ENCODE measurements around the gene PIP5K1C.

The PIP5K1C gene, protein sequence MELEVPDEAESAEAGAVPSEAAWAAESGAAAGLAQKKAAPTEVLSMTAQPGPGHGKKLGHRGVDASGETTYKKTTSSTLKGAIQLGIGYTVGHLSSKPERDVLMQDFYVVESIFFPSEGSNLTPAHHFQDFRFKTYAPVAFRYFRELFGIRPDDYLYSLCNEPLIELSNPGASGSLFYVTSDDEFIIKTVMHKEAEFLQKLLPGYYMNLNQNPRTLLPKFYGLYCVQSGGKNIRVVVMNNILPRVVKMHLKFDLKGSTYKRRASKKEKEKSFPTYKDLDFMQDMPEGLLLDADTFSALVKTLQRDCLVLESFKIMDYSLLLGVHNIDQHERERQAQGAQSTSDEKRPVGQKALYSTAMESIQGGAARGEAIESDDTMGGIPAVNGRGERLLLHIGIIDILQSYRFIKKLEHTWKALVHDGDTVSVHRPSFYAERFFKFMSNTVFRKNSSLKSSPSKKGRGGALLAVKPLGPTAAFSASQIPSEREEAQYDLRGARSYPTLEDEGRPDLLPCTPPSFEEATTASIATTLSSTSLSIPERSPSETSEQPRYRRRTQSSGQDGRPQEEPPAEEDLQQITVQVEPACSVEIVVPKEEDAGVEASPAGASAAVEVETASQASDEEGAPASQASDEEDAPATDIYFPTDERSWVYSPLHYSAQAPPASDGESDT

DNA sequence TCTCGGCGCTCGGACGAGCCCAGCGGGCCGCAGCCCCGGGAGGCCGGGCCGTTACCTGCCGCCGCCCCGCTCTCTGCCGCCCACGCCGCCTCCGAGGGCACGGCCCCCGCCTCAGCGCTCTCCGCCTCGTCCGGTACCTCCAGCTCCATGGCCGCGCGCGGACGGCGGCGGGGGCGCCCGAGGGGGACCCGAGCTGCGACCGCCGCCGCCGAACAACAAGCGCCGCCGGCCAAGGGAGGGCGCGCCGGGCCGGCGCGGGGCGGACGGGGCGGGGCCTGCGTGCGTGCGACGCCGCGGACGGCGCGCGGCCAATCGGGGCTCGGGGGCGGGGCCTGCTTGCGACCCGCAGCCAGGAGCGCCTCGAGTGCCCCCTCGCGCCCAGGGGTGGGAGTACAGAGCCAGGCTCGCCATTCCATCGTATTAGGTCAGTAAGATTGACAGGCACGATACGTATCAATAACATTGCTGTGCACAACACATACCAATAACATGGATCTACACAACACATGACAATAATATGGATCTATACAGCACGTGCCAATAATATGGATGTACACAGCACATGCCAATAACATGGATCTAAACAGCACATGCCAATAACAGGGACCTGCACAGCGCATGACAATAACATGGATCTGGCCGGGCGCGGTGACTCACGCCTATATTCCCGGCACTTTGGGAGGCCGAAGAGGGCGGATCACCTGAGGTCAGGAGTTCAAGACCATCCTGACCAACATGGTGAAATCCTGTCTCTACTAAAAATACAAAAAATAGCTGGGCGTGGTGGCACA, at the start of gene PIP5K1C:
Gene PIP5K1C (minus strand): TSS at position 227 of the 791 bp plus-strand sequence. CDS start 78 bp downstream, at position 149.
- peak; percentile 95 to 96 for DNase-seq

DNA sequence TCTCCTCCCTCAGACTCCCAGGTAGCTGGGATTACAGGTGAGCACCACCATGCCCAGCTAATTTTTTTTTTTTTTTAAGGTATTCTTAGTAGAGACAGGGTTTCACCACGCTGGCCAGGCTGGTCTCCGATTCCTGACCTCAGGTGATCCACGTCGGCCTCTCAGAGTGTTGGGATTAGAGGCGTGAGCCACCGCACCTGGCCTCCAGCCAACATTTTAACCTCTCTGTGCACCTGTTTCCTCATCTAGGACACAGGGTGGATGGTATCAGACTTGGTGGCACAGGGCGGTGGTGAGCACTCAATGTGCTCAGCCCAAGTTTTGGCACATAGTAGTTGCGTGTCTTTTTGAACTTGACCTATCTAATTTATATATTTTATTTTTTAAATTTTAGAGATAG, 48.7 kb upstream of the PIP5K1C start:
- no peak for DNase-seq

DNA sequence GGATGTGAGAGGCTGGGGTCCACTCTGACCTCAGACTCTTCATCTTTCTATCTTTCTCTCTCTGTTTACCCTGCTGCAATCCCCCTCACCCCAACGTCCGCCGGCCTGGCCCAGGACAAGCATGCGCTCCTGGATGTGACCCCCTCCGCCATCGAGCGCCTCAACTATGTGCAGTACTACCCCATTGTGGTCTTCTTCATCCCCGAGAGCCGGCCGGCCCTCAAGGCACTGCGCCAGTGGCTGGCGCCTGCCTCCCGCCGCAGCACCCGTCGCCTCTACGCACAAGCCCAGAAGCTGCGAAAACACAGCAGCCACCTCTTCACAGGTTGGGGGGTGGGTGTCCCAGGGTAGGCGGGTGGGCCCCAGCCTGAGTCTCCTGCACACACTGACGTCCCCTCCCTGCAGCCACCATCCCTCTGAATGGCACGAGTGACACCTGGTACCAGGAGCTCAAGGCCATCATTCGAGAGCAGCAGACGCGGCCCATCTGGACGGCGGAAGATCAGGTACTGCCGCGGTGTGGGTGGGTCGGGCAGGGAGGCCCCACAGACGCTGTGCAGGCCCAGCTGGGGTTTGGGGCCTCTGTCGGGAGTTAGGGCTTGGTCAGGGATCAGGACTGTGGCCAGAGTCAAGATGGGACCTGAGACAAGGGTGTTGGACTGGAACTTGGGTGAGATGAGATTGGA, 46.2 kb upstream of the PIP5K1C start:
- DNase-seq, result no peak

GRCh38 chr19:3745363-3746045, 45.2 kb upstream of the PIP5K1C start:
- DNase-seq, result no peak

DNA sequence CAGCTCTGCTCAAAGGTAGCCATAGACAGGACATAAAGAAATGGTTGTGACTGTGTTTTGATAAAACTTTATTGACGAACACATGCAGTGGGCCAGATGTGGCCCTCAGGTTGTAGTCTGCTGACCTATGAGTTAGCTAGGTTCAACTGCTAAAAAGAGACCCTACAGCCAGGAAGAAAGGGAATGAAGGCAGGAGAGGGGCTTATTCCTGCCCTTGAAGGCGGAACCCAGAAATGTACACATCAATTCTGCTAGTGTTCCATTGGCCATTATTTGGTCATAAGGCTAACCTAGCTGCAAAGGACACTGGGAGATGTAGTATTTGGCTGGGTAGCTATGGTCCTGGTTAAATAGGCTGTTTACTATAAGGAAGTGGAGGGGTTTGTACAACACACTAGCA, 43.2 kb upstream of the PIP5K1C start:
- no peak for DNase-seq

GRCh38 chr19:3740431-3740830, 40.2 kb upstream of the PIP5K1C start:
- no peak for DNase-seq

DNA sequence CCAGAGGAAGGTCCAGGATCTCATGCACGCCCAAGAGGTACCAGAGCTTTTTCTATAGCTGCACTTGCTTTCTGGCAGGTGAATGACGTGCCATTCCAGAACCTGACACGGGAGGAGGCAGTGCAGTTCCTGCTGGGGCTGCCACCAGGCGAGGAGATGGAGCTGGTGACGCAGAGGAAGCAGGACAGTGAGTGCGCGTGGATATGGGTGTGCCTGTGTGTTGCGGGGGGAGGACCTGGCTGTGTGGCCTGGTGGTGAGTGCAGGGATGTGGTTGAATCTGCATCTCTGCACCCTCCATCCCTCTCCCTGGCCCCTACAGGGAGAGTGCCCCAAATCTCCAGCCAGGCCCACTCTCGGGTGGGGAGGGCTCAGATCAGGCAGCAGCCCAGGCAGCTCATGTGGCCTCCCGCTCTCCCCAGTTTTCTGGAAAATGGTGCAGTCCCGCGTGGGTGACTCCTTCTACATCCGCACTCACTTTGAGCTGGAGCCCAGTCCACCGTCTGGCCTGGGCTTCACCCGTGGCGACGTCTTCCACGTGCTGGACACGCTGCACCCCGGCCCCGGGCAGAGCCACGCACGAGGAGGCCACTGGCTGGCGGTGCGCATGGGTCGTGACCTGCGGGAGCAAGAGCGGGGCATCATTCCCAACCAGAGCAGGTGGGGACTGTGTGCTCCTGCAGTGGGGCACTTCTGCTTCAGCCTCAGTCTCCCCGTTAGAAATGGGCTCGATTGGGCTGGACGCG, 38.4 kb upstream of the PIP5K1C start:
- DNase-seq, result no peak

DNA sequence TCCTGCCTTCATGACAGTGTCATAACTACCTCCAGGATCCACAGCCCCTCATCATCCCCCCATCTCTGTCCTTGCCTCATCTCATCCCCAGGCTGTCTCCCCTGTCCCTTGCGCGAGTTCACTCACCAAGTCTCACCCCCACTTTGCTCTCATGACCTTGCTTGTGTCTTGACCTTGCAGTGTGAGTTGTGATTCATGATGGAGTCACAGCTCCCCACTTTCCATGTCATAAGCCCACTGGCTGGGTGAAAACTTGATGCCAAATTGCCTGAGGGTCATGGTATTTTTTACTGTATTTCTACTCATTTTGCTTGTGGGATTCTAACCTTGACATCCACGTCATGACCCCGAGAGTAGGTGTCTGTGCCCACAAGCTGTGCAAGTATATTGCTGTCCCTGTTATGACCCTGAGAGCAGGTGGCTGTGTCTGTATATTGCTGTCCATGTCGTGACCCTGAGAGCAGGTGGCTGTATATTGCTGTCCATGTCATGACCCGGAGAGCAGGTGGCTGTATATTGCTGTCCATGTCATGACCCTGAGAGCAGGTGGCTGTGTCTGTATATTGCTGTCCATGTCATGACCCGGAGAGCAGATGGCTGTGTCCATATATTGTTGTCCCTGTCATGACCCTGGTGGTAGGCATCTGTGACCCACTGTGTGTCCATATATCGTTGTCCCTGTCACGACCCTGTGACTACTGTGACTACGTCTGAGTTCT, 37.4 kb upstream of the PIP5K1C start:
- DNase-seq, result no peak

DNA sequence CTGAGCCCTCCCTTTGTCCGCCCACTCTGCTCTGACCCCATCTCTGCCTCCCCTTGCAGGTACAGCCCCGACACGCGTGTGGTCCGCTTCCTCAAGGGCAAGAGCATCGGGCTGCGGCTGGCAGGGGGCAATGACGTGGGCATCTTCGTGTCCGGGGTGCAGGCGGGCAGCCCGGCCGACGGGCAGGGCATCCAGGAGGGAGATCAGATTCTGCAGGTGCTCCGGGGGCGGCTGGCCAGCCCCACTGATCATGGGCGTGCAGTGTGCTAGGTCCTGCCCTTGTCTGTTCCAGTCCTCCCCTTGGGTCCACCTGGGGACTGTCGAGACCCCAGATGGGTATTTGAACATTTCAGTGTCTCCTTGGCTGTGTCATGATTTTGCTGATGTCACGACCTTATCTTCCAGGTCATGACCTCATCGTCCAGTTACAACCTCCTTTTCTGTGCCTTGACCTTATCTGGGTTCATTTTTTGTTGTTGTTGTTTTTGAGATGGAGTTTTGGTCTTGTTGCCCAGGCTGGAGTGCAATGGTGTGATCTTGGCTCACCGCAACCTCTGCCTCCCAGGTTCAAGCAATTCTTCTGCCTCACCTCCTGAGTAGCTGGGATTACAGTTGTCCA, 35.9 kb upstream of the PIP5K1C start:
- DNase-seq, result no peak

- DNase-seq, result no peak
These were observed 34.0 kb upstream of the PIP5K1C start for GRCh38 chr19:3734310-3734600.

DNA sequence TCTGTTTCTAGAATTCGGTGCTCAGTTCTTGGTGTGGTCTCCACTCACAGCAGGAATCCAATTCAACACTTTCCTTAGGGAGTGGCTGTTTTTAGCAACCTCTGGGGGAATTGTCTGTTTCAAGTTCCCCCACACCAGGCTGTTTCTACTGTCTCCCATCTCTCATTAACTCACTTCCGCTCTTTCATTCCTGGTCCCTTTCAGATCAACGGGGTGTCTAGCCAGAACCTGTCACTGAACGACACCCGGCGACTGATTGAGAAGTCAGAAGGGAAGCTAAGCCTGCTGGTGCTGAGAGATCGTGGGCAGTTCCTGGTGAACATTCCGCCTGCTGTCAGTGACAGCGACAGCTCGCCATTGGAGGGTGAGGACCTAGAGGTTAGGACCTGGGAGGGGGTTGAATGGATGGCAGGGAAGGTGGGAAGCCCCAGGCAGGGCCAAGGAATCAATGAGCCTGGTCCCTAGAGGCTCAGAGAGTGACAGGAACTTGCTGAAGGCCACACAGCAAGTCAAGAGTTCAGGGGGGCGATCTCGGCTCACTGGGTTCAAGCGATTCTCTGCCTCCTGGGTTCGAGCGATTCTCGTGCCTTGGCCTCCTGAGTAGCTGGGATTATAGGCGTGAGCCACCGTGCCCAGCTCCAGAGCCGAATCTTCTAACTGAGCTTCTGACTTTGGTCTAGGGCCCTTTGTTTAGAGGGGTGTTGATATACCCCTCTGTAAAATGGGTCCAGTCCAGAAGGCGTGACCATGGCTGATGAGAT, 33.5 kb upstream of the PIP5K1C start:
- DNase-seq, result no peak

DNA sequence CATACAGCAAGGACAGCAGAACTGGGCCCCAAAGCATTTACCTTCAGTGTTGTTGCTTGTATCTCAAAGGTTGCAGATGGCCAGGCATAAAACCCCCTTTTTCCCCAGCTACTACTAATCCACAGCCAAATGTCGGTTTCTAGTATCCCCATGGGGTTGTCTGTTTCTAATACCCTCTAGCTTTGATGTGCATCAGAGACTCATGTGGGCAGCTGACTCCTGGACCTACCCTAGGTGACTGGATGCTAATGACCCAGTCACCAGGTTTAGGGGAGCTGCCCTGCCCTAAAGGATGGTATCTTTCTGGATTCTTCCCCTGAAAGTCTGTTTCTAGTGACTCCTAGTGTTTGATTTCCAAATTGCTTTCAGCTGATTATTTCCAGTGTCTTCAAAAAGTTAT, 31.8 kb upstream of the PIP5K1C start:
- no peak for DNase-seq

GRCh38 chr19:3730457-3730958, 30.2 kb upstream of the PIP5K1C start:
- no peak for DNase-seq

GRCh38 chr19:3725640-3726310, 25.5 kb upstream of the PIP5K1C start:
- no peak for DNase-seq

DNA sequence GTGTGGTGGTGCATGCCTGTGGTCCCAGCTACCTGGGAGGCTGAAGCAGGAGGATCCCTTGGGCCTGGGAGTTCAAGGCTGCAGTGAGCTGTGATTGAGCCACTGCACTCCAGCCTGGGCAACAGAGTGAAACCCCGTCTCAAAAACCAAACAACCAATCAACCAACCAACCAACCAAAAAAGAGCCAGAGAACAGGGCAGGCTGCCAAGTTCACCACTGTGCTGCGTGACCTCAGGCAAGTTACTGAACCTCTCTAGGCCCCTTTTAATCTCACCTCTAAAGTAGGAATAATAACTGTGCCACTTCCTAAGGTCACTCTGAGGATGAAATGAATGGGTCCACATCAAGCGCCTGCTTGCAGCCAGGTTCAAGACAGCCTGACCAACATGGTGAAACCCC, 24.9 kb upstream of the PIP5K1C start:
- no peak for DNase-seq

DNA sequence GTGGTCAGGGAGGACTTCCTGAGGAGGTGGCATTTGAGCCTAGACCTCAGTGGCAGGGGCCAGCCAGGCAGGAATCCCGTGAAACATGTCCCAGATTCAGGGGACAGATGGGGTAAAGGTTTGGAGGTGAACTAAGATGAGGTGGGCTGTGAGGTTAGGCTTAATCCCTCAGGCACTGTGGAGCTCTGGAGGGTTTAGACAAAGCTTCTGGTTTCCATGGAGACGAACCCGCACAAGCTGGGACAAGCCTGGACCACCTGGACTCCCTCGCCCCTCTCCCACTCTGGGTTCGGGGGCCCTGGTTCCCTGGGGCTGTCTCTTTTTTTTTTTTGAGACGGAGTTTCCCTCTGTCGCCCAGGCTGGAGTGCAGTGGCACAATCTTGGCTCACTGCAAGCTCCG, 23.6 kb upstream of the PIP5K1C start:
- DNase-seq, result no peak

DNA sequence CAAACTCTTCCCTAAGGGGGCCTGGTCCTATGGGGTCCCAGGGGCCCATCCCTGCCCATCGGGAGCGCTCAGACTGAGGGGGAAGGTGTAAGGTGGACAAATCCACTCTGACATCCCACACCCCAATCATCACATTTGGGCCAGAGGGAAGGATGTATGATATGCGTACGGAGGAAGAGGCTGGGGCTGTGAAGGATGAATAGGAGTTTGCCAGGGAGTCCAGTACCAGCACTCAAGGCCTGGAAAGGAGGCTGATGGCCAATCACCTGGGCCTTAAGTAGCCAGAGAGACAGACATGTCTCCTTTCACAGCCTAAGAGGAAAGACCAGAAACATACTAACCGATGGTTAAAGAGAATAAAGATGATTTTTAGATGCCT, 22.8 kb upstream of the PIP5K1C start:
- no peak for DNase-seq

DNA sequence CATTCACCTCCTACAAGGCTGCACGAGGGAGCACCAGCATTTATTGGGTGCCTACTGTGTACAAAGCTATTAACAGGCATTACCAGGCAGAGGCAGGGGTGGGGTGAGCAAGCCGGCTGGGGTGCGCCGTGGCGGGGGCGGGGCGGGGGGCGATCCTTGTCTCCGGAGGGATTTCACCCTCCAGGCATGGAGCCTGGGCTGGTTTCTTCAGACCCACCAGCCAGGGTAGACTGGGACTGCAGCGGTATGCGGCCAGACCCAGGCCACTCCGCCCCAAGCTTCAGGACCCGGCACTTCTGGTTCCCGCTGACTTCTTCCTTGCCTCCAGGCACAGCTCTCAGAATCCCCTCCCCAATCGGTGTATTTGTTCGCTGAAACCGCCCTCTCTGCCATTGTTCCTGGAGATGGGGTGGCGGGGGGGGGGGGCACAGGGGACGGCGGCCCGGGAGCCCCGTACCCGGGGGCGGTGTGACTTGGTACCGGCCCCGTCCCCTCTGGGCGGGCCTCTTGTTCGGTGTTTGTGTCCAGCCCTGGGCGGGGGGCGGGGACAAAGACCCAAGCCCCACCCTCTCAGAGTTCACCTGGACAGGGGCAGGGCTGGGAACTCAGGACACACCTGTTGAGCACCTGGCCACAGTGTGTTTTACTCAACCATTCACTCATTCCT, 22.3 kb upstream of the PIP5K1C start:
- no peak for DNase-seq

Data from activated T-cell treated with anti-CD3 and anti-CD28 coated beads, Interleukin-2, amount 50 U/mL, for 48 hours (primary cell).